ENCODE measurements around the gene WFS1.

WFS1 gene

DNA sequence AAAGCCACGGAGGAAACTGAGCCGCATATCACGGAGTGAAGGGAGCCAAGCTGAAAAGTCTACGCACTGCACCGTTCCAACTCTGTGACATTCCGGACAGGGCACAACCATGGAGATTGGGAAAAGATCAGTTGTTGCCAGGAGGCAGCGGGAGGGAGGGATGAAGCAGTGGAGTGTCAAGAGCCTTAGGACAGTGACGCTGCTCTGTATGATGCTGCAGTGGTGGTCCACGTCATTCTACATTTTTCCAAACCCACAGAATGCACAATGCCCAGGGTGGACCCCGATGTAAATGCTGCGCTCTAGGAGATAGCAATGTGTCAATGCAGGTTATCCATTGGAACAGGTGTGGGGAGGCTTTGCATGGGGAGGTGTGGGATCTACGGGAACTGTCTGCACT is 7.5 kb upstream of the WFS1 start:
- DNase-seq, result no peak

DNA sequence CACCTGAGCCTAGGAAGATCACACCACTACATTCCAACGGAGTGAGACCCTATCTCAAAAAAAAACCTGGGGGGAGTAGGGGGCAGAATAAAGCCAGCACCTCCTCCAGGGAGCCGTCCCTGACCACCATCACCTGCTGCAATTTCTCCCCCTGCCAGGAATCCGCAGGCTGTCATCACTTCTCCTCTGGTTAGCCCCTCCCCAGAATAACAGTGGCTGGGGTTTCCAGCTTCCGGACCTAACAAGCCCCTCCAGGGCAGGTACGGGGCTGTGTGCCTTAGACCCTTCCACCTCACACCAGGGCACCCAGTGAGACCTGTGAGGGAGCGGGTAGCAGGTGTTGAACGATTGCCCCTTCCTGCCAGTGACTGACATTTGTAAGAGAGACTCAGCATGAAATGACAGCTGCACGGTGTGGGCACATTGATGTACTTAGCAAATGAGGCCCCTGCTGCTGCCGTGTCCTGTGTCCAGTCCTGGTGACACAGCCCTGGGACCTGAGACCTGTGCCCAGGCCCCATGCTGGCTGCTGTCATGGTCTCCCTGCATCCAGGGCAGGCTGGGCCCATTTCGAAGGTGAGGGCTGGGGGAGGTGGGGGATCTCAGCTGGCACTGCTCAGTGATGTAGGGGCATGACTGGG is 6.7 kb upstream of the WFS1 start:
- no peak for DNase-seq

DNA sequence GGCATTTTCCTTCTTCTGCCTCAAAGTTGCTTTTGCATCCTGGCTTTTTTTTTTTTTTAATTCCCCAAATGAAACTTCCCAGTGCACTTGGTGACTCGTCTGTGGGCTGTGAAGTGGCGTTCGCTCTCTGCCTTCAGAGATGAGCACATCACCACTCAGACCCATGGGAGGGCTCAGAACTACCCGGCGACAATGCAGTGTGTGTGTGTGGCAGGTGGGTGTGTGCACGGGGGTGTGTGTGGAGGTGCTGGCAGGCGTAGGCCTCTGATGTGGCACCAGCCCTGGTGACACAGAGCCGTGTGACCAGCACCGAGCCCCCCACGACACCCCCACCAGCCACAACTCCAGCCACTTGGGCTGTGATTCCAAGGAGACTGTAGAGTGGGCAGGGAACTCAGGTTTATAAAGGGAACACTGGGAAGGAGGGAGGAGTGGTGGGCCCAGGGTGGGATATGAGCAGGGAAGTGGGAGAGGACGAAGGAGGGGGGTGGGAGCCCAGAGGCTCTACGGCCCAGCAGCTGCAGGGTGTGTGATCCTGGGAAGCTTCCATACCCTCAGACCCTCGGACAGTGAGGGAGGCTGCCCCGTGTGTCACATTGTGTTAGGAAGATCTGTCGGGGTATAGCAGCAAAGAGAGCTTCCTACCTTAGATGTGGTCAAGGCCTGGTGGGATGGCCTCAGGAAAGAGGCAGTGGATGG is 6.0 kb upstream of the WFS1 start:
- DNase-seq, result no peak

DNA sequence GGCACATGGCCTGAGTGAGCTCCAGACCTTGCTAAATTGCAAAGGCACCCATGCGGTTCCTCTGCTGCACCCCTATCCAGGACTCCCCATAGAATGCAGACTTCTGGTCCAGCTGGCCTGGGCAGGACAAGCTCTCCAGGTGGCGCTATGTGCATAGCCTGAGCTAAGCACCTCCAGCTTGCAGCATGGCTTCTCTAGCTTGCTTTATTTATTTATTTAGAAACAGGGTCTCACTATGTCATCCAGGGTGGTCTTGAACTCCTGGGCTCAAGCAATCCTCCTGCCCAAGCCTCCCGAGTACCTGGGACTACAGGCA is 5.5 kb upstream of the WFS1 start:
- DNase-seq, result peak; percentile 48

DNA sequence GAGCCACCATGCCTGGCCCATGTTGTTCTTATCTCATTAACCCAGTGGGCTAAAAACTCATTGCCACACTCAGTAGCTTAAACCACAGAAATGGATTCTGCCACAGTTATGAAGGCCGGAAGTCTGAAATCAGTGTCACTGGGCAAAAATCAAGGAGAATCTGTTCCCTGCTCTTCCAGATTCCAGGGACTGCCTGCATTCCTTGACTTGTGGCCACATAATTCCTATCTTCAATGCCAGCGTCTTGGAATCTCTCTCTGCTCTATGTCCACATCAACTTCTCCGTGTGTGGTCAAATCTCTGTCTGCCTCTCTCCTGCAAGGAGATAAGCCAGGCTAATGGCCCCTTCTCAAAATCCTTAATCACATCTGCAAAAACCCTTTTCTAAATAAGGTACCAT is 4.1 kb upstream of the WFS1 start:
- DNase-seq, result no peak

DNA sequence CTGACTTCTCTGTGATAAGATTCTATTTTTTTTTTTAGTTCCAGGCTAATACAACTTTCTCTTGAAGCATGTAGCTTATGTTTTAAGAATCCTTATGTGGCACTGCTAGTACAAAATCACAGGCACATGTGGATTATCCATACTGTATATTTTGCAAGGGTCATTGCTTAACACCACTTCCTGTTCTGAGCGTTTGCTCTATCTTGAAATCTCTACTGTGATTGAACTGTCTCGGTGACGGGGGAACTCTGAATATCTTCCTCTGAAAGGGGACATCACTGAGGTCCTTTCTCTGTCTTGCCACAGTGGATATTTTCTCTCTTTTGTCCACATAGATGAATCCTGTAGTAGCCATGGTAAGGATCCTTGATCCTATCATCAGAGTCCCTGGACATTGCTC is 2.1 kb upstream of the WFS1 start:
- no peak for DNase-seq

DNA sequence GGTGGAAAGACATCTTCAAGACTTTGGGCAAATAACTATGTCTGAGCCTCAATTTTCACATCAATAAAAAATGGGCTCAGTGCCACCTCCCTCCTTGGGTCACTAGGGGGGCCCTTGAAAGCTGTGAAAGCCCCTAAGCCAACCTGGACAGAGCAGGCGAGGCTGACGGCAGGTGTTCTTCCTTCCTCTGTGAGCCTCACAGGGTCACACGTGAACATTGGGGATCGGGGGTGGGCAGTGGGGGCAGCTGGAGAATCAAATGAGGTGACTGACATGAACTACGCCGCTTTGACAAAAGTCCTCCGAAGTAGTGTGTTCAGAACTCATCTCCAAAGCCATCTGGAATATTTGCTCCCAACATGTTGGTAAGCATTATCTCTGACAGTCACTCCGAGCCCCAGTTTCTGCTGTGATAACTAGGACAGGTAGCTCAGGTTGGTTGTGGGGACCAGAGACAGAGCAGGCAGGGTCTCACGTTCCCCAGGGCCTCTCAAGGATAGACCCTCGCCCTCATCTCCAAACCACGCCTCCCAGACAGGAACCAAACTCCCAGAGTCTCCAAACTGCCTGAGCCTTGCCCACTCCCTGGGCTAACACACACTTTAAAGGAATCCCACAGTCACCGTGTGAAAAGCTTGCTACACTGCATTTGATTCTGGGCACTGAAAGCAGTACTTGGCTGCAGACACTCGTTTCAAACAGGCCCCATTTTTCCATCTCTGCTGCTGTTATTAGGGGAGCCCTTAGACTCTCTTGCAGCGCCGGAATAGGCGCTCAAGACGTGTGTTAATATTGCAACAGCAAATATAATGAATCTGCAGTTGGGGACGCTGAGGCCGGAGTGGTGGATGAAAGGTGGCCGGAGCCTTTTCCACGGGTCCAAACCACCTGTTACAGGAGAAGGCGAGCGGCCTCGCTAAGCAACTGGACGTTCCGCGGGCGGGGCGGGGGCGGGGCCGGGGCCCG is 717 bp upstream of the WFS1 start:
- DNase-seq, result no peak

DNA sequence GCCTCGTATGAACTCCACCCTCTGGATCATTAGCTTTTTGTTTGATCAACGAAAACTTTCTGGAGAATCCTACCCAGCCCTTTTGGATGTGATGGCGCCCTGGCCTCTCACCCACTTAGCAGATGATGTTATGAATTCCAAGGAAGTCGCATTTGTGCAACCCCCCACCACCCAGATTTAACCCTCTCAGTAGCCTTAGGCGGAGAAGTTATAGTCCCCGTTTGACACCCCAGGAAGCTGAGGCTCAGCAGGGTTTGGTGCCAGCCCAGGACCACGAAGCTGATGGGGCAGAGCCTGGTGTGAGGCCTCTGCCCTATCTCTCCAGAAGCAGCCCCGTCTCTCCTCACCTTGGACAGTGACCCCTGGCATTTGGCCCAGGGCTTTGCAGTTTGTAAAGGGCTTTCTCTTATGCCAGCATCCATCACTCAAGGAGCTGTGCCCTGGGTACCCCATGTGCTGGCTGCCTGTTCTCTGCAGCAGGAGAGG is 1.0 kb downstream of the WFS1 start:
- no peak for DNase-seq

DNA sequence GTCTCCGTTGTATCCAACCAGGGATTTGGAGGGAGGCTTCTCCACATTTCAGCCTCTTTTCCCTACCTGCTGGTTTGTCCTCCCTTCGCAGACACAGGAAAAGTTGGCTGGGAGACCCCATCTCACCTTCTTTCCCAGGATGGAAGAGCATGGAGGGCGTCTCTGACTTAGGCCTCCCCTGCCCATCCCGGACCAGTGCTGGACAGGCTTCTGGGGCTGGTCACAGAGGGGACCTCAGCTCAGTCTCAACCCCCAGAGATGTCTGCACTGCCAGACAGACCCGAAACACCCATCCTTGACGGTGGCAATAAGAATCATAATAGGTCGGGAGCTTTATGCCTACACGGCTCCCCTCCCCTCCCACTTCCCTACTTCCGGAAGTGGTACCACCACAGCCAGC is 1.6 kb downstream of the WFS1 start:
- DNase-seq, result no peak

DNA sequence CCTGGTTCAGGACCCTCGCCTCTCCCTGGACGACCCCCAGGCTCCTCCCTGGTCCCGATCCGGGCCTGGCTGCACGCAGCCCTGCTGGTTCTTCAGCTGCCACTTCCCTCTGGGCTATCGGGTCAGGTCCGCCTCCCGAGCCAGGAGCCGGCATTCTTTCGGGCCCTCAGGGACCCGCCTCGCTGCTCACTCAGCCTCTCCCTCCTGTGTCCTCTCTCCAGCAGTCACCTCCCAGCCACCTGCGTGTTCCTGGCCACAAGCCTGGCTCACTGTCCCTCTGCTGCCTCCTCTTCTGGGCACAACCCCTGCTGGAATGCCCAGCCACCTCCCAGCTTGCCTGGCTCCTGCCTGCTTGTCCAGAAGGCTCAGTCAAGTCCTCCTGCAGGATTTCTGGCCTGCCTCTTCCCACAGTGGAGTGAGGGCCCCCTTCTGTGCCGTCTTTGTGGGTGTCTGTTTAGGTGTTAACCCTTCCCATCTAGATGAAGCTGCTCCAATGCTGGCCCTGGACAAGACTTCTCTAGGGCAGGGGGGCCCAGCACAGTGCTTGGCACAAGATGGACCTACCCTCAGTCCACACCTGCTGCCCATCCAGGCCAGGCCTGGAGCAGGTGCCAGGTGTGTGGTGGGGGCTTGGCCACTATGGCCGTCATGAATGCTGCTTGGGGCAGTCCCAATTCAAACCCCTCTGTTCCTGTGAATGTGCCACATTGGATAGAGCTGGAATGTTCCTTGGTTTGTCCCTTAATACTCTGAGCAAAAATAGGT is 2.2 kb downstream of the WFS1 start:
- DNase-seq, result no peak

DNA sequence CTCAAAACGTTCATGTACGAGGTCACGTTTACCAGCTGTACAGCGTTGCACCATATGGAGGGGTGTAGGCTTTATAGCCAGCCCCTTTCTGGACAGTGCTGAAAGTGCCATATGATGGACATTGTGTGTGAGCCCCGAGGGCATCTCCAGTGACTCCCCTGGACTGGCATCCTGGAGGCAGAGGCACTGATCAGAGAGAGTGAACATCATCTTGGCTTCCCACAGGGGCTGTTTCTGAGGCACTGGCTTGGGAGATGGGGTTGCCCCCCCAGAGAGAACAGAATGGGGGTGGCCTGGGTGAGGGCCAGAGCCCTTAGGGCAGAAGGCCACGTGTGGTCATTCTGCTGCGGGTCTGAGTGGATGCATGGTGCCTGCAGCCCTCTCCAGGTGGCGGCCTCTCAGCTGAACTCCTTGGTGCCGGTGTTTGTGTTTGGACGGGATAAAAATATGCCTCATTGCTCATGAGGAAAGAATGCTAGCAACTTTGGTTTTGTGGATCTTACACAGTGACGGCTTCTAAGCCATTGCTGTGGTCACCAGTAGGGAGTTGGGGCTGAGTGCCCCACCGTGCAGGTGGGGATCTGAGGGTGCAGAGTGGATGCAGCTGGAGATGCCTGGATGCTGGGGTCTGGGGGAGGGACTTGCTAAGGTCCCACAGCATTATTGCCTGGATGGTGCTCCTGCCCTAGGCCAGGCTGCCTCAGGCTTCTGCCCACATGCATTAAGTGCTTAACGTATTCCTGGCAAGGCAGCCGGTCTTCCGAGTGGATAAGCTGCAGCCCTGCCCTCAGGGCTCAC is 3.4 kb downstream of the WFS1 start:
- peak; percentile 74 for DNase-seq

DNA sequence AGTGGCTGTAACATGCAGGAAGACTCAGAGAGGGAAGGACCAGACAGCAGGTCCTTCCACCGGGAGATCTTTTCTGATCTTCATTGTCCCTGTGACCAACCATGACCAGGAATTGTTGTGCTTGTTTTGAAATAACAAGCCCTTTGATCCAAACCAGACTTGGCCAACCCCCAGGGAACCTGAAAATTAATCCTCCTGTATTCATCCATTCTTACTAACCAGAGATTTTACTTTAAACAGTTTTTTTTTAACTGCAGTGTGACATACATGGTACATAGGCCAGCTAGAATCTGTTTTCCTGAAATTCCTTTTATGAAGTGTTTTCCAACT is 4.0 kb downstream of the WFS1 start:
- no peak for DNase-seq

DNA sequence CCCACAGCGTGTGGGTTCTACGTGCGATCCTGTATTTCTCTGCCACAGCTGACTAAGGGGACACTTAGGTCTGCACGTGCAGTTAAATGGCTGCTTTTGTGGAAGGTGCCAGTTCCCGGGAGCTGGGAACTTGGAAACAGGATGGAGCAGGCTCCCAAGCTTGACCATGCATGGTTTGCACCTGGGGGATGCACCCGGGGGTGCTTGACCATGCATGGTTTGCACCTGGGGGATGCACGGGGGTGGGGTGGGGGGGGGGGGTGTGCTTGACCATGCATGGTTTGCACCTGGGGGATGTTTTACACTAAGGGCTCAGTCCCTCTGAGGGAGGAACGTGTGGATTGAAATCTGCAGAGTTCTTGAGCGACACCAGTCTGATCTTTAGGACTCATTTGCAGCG is 5.7 kb downstream of the WFS1 start:
- DNase-seq, result no peak

DNA sequence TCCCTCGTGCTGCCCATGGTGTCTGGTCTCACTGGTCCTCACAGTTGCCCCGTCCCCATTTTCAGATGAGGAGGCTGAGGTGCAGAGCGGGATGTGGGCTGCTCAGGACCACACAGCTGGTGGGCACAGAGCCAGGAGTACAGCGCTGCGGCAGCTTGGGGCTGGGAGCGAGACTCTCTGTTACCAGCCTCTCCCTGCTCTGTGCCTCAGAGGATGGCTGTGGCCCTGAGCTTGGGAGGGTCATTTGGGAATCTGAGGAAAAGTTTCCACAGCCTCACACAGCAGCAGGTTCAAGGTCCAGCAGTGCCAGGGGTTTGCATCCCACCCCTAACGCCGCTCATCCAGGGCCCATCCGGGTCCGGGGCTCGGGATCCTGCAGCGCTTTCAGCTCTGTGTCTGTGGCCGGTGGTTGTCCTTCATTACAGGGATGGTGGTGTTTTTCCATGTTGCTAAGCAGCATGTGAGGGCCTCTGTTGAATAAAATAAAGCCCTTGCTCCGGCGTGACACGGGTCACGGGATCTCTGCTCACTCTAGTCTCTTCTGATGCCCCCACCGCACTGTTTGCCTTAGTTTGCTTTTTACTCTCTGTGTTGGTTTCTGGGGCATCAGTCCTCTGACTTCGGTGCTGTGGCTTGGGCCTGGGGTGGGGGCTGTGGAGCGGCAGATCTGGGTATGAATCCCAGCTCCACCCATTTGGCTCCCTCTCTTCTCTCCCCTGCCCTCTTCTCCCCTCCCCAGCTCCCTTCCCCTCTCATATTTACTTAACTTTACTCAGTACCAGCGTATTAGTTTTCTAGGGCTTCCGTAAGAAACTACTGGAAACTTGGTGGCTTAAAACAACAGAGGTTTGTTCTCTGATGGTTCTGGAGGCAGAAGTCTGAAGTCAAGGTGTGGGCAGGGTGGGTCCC is 6.5 kb downstream of the WFS1 start:
- DNase-seq, result no peak

DNA sequence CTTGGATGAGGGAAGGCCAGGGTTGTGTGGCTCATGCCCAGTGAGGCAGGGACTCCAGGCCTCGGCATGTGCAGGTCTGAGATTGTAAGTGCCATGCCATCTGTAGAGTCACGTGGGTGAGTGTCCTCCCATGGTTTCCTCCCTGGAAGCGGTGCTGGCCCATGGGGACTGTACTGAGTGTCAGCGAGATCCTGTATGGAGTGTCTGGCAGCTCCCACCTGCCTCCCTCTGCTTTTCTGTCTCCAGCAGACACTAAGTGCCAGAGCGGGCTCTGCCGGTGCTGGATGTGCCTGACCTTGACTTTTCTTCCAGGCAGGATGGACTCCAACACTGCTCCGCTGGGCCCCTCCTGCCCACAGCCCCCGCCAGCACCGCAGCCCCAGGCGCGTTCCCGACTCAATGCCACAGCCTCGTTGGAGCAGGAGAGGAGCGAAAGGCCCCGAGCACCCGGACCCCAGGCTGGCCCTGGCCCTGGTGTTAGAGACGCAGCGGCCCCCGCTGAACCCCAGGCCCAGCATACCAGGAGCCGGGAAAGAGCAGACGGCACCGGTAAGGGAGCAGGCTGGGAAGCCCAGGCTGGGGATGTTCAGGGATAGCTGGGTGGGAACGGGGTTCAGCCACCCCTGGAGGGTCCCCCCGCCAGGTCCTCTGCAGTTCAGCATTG is 7.6 kb downstream of the WFS1 start:
- no peak for DNase-seq

DNA sequence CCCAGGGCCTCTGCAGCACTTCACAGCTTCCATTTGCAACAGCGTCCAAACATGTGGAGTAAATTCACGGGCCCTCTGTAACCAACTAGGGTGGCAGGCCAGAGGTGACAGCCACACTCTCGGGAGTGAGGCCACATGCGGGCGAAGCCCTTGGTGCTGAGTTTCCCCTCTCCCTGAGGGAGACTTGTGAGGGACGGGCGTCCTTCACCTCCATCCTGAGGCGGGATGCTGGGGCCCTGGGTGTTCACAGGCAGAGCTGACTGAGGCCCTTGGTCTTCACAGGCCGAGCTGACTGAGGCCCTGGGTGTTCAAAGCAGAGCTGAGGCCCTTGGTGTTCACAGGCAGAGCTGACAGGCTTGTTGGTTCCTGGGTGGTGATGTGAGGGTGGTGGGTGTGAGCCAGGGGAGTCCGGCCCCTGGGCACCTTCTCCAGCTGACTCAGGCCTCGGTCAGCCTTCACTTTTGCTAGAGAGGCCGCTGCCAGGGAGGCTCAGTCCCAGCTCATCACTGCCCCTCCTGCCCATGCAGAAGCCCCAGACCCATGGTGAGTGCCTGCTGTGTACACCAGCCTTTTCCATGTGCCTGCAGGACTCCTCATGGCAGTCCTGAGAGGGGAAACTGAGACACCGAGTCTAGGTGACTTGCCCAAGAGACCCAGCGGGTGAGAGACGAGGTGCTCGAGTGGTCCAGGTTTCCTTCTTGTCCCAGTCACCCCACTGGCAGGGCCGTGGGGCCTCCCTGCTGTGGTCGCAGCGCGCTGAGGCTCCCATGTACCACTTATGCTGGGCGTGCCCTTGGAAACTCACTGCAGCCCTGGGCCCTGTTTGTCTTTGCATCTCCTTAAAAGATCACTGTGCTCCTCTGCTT is 8.5 kb downstream of the WFS1 start:
- DNase-seq, result no peak

DNA sequence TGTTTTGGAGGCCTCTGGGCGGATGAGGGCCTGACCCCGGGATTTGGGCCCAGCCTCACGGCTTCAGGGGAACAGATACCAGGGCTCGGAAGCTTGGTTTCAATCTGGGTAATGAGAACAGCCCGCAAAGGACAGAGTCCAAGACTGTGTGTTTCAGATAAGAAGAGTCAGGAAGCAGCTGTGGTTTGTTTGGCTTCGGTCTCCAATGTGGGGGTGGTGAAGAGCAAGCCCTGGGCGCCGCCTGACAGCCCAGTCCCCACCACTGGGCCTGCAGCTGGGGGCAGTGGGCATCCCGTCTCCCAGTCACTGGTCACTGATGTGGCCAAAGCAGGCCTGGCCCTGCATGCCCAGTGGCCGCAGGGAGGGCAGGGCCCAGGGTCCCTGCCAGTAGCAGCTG is 9.1 kb downstream of the WFS1 start:
- no peak for DNase-seq

DNA sequence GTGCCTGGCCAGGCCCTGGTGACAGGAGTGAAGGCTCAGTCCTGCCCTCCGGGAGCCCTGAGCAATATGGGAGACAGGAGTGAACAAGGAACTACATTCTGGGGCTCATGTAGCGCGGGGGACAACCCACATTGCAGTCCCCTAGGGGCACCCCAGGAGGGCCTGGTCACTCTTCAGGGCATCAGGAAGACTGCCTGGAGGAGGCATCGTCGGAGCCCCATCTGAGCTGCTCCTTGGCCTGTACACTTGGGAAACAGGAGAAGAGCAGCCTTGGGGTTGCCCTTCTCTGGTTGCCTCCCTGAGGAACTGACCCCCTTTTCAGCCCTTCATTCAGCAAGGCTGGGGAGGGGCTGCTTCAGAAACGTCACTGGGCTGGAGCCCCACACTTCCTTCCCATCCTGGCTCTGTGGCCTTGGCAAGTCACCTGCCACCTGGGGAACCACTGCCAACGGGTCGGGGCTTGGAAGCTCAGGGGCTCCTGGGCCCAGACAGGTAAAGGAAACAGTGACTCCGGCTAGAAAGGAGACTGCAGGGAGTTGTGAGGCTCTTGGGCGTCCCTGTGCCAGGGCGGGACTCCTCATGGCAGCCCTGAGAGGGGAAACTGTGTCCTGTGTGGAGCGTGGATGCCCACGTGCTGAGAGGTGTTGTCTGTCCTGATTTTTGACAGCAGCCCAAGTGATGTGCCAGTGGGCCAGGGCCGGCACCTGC is 10.1 kb downstream of the WFS1 start:
- no peak for DNase-seq
